BLaER1 treated with 17β-estradiol and CSF1 and Interleukin-3, amounts not matched to agents 10 nM and 100 nM (cell line): ENCODE measurements around the gene GPC3.
A peak's percentile ranks its signal among the peaks of the same experiment; 100 is the strongest.

ENCODE experiments used
- H3K27ac ChIP-seq, 11 experiments: shearing (Covaris generic); formaldehyde crosslinking; 2 replicates each; pipeline ENCODE4 v1.8.1; 2022
- H3K27me3 ChIP-seq, 11 experiments: shearing (Covaris generic); formaldehyde crosslinking; 2 replicates each; pipeline ENCODE4 v1.8.1; 2022
- H3K36me3 ChIP-seq, 11 experiments: shearing (Covaris generic); formaldehyde crosslinking; 2 replicates each; pipeline ENCODE4 v1.8.1; 2022
- H3K4me1 ChIP-seq, 10 experiments: shearing (Covaris generic); formaldehyde crosslinking; 2 replicates each; pipeline ENCODE4 v1.8.1; 2022
- H3K4me2 ChIP-seq, 11 experiments: shearing (Covaris generic); formaldehyde crosslinking; 2 replicates each; pipeline ENCODE4 v1.8.1; 2022
- H3K4me3 ChIP-seq, 10 experiments: shearing (Covaris generic); formaldehyde crosslinking; 2 replicates each; pipeline ENCODE4 v1.8.1; 2022
- H3K9ac ChIP-seq, 11 experiments: shearing (Covaris generic); formaldehyde crosslinking; 2 replicates each; pipeline ENCODE4 v1.8.1; 2022
- H3K9me3 ChIP-seq, 11 experiments: shearing (Covaris generic); formaldehyde crosslinking; replicated peaks in 1 of 11; 2 replicates each; pipeline ENCODE4 v1.8.1; 2022
- H4K20me1 ChIP-seq, 11 experiments: shearing (Covaris generic); formaldehyde crosslinking; 2 replicates each; pipeline ENCODE4 v1.8.1; 2022
- Cebpa-rat ChIP-seq, 11 experiments: shearing (Covaris generic); IDR thresholded peaks; 2 replicates each; pipeline ENCODE4 v1.8.1; 2022

The GPC3 gene

GRCh38 chrX:133847340-133847994, 137.9 kb downstream of the GPC3 start:
- Histone ChIP-seq H3K27me3 (peaks cover 93 to 100% (median 99%) of the 10 kb centered on the region in 11 experiments), H3K9ac (no peak overlapping the region), H3K27ac (no peak overlapping the region), H3K36me3 (no peaks in the 10 kb centered on the region), H3K4me3 (no peak overlapping the region), H3K9me3 (peaks cover 0 to 9% (median 0%) of the 10 kb centered on the region in 11 experiments; a peak in 4 of 22 replicates), H4K20me1 (no peaks in the 10 kb centered on the region; a peak in 1 of 22 replicates), H3K4me2 (peak overlapping the region in 3 of 11 experiments; percentile 8 to 25 (median 12); a peak in 4 of 22 replicates), H3K4me1 (peaks cover 0 to 19% (median 0%) of the 10 kb centered on the region in 10 experiments; a peak in 4 of 20 replicates)
- TF ChIP-seq Cebpa-rat (IDR thresholded peaks at IDR 0.05) = no peak

- Histone ChIP-seq H3K27ac (no peak overlapping the region), H3K4me1 (peaks cover 0 to 19% (median 0%) of the 10 kb centered on the region in 10 experiments; a peak in 4 of 20 replicates), H3K27me3 (peaks cover 92 to 100% (median 98%) of the 10 kb centered on the region in 11 experiments), H3K4me3 (no peak overlapping the region), H3K9me3 (peaks cover 0 to 9% (median 0%) of the 10 kb centered on the region in 11 experiments; a peak in 4 of 22 replicates), H4K20me1 (no peaks in the 10 kb centered on the region; a peak in 2 of 22 replicates), H3K36me3 (no peaks in the 10 kb centered on the region), H3K4me2 (peak overlapping the region in 1 of 11 experiments; percentile 33; a peak in 2 of 22 replicates), H3K9ac (no peak overlapping the region)
- no peak for TF ChIP-seq Cebpa-rat (IDR thresholded peaks at IDR 0.05)
Measured at GRCh38 chrX:133846311-133846710, 139.1 kb downstream of the GPC3 start.

GRCh38 chrX:133840415-133840814, 145.0 kb downstream of the GPC3 start:
- TF ChIP-seq Cebpa-rat (IDR thresholded peaks at IDR 0.05) = no peak
- Histone ChIP-seq H3K36me3 (no peaks in the 10 kb centered on the region), H3K9ac (no peak overlapping the region), H3K27ac (no peak overlapping the region), H3K4me2 (no peak overlapping the region), H3K27me3 (peaks cover 68 to 90% (median 85%) of the 10 kb centered on the region in 11 experiments), H4K20me1 (no peaks in the 10 kb centered on the region; a peak in 2 of 22 replicates), H3K4me3 (no peak overlapping the region), H3K4me1 (no peaks in the 10 kb centered on the region), H3K9me3 (peaks cover 0 to 9% (median 0%) of the 10 kb centered on the region in 11 experiments; a peak in 4 of 22 replicates)

- H3K4me2 ChIP-seq = no peak overlapping the region
- H3K27me3 ChIP-seq = peaks cover 68 to 90% (median 85%) of the 10 kb centered on the region in 11 experiments
- no peaks in the 10 kb centered on the region; a peak in 3 of 22 replicates for H4K20me1 ChIP-seq
- no peaks in the 10 kb centered on the region for H3K36me3 ChIP-seq
- no peak overlapping the region for H3K27ac ChIP-seq
- no peak for TF ChIP-seq Cebpa-rat (IDR thresholded peaks at IDR 0.05)
- no peak overlapping the region for H3K9ac ChIP-seq
- no peaks in the 10 kb centered on the region for H3K4me1 ChIP-seq
- no peak overlapping the region for H3K4me3 ChIP-seq
- peaks cover 0 to 9% (median 0%) of the 10 kb centered on the region in 11 experiments; a peak in 4 of 22 replicates for H3K9me3 ChIP-seq
Measured at GRCh38 chrX:133838761-133839676, 146.4 kb downstream of the GPC3 start.

GRCh38 chrX:133837091-133837490, 148.3 kb downstream of the GPC3 start:
- Histone ChIP-seq H3K27ac (no peak overlapping the region), H3K27me3 (peaks cover 73 to 90% (median 87%) of the 10 kb centered on the region in 11 experiments), H3K4me1 (no peaks in the 10 kb centered on the region), H3K36me3 (no peaks in the 10 kb centered on the region), H3K9ac (no peak overlapping the region), H3K4me2 (no peak overlapping the region), H3K9me3 (no peaks in the 10 kb centered on the region), H4K20me1 (no peaks in the 10 kb centered on the region; a peak in 3 of 22 replicates), H3K4me3 (no peak overlapping the region)
- TF ChIP-seq Cebpa-rat (IDR thresholded peaks at IDR 0.05) = no peak

- Histone ChIP-seq H3K27ac (no peak overlapping the region), H3K27me3 (peaks cover 73 to 90% (median 87%) of the 10 kb centered on the region in 11 experiments), H4K20me1 (no peaks in the 10 kb centered on the region; a peak in 2 of 22 replicates), H3K9me3 (peaks cover 0 to 3% (median 0%) of the 10 kb centered on the region in 11 experiments; a peak in 1 of 22 replicates), H3K9ac (no peak overlapping the region), H3K4me3 (no peak overlapping the region), H3K4me2 (no peak overlapping the region), H3K36me3 (no peaks in the 10 kb centered on the region), H3K4me1 (no peaks in the 10 kb centered on the region)
- no peak for TF ChIP-seq Cebpa-rat (IDR thresholded peaks at IDR 0.05)
Measured at GRCh38 chrX:133836561-133836960, 148.8 kb downstream of the GPC3 start.

GRCh38 chrX:133834771-133835170, 150.6 kb downstream of the GPC3 start:
- H3K4me2 ChIP-seq = no peak overlapping the region
- peaks cover 81 to 94% (median 92%) of the 10 kb centered on the region in 11 experiments for H3K27me3 ChIP-seq
- no peak overlapping the region for H3K4me3 ChIP-seq
- TF ChIP-seq Cebpa-rat (IDR thresholded peaks at IDR 0.05) = no peak
- no peaks in the 10 kb centered on the region for H3K4me1 ChIP-seq
- H3K27ac ChIP-seq = no peak overlapping the region
- no peak overlapping the region for H3K9ac ChIP-seq
- H3K9me3 ChIP-seq = peaks cover 0 to 9% (median 0%) of the 10 kb centered on the region in 11 experiments; a peak in 2 of 22 replicates
- H4K20me1 ChIP-seq = peaks cover 0 to 3% (median 0%) of the 10 kb centered on the region in 11 experiments; a peak in 3 of 22 replicates
- H3K36me3 ChIP-seq = no peaks in the 10 kb centered on the region

GRCh38 chrX:133819546-133819945, 165.8 kb downstream of the GPC3 start:
- H3K27ac ChIP-seq = no peak overlapping the region
- H3K27me3 ChIP-seq = peaks cover 74 to 88% (median 85%) of the 10 kb centered on the region in 11 experiments
- peaks cover 0 to 13% (median 0%) of the 10 kb centered on the region in 11 experiments; a peak in 1 of 22 replicates for H4K20me1 ChIP-seq
- no peak overlapping the region for H3K9ac ChIP-seq
- no peak overlapping the region for H3K4me2 ChIP-seq
- no peaks in the 10 kb centered on the region for H3K4me1 ChIP-seq
- H3K4me3 ChIP-seq = no peak overlapping the region
- TF ChIP-seq Cebpa-rat (IDR thresholded peaks at IDR 0.05) = no peak
- H3K36me3 ChIP-seq = no peaks in the 10 kb centered on the region
- no peaks in the 10 kb centered on the region for H3K9me3 ChIP-seq

- Histone ChIP-seq H3K4me2 (no peak overlapping the region), H3K9ac (no peak overlapping the region), H3K4me1 (no peaks in the 10 kb centered on the region), H3K27me3 (peaks cover 77 to 89% (median 87%) of the 10 kb centered on the region in 11 experiments), H4K20me1 (peaks cover 0 to 13% (median 0%) of the 10 kb centered on the region in 11 experiments; a peak in 3 of 22 replicates), H3K4me3 (no peak overlapping the region), H3K36me3 (no peaks in the 10 kb centered on the region), H3K9me3 (no peaks in the 10 kb centered on the region), H3K27ac (no peak overlapping the region)
- no peak for TF ChIP-seq Cebpa-rat (IDR thresholded peaks at IDR 0.05)
Measured at GRCh38 chrX:133818019-133818418, 167.4 kb downstream of the GPC3 start.
